Measurements from ENCODE around the gene MAMDC2.

DNA sequence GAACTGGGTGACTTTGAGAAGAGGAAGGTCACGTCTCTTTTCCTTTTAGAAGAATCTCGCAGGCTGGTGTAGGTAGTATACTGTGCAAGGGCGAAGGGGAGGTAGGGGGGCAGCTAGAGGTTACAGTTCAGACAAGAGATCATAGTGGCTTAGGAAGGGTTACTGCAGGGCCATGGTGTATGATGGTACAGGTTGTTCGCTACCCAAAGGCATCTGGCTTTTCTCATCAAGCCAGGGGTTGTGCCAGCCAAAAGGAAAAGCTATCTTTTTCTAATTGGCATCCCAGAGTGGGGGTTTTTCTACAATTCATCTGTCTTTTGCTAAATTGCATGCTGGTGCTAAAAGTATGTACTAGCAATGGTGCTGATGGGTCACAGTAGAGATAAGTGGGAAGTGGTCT is 22.8 kb downstream of the MAMDC2 start:
- TF ChIP-seq YY1 (IDR thresholded peaks at IDR 0.05; ENCODE audit: insufficient read depth, insufficient read length), result no peak
- no peak for TF ChIP-seq SUZ12 (IDR thresholded peaks at IDR 0.05; ENCODE audit: extremely low read depth, insufficient read depth, insufficient read length)
- no peak for TF ChIP-seq ZNF274 (IDR thresholded peaks at IDR 0.05; ENCODE audit: low read depth, low read length)
